SK-N-SH (cell line): Measurements from ENCODE around the gene ZNF202. TPM values are rescaled to one million over a fixed set of nuclear protein-coding genes. Genes with fewer than 3 reads are reported as not detected.
"Not testable (repeated sequence)": the region's sequence is repeated elsewhere in the genome, so short reads cannot be mapped to it uniquely, and the experiment has no call there.

Experiments
- CTCF ChIA-PET: fragments of 300-600, 350-600 bp; formaldehyde crosslinking; extraction: SDS; loops from one replicate; lab custom pipeline; 2021; lab: Yijun Ruan, JAX
- POLR2A ChIA-PET: fragments of 350-600 bp; sonication (Branson Sonifier 250); formaldehyde crosslinking; extraction: SDS; loops from one replicate; lab custom pipeline; 2020; ENCODE audit warnings: antibody characterized with exemption, inconsistent platforms; lab: Yijun Ruan, JAX
- DNase-seq: peaks from one replicate; pipeline ENCODE4 v3.0.0; 2012
- H2AFZ ChIP-seq: fragments of 200-600 bp; sonication (generic); 2 replicates; pipeline ENCODE4 v1.8.1; 2016; ENCODE audit warnings: antibody characterized with exemption, mild to moderate bottlenecking, low read depth
- H3F3A ChIP-seq: fragments of 200-600 bp; sonication (generic); replicated peaks from 2 replicates; pipeline ENCODE3; 2016; ENCODE audit warnings: antibody characterized with exemption, mild to moderate bottlenecking; ENCODE audit not compliant: insufficient read depth
- H3K27ac ChIP-seq, 2 experiments: fragments of 200-500 bp in 1 of 2; fragments of 200-600 bp in 1 of 2; sonication (Bioruptor generic) in 1 of 2; sonication (generic), shearing (Covaris generic) in 1 of 2; 2 replicates each; pipeline versions ENCODE4 v1.5.1 to v1.6.1; 2014 to 2016; ENCODE audit warnings: low read depth in 2 of 2, inconsistent platforms in 1 of 2, low read length in 1 of 2, mild to moderate bottlenecking in 1 of 2, mixed read lengths in 1 of 2
- H3K27me3 ChIP-seq: fragments of 200-600 bp; sonication (generic), shearing (Covaris generic); 2 replicates; pipeline ENCODE4 v1.6.1; 2016; ENCODE audit warnings: mixed run types; ENCODE audit not compliant: insufficient read depth
- H3K36me3 ChIP-seq, 2 experiments: fragments of 200-500 bp in 1 of 2; fragments of 200-600 bp in 1 of 2; sonication (Bioruptor generic) in 1 of 2; sonication (generic) in 1 of 2; replicated peaks in 1 of 2; 2 replicates each; pipeline versions ENCODE3 to v1.5.1; 2014 to 2016; ENCODE audit warnings: low read length in 1 of 2, mild to moderate bottlenecking in 1 of 2; ENCODE audit not compliant: insufficient read depth in 2 of 2, control insufficient read depth in 1 of 2
- H3K4me1 ChIP-seq, 2 experiments: fragments of 200-500 bp in 1 of 2; fragments of 200-600 bp in 1 of 2; sonication (Bioruptor generic) in 1 of 2; sonication (generic), shearing (Covaris generic) in 1 of 2; 2 replicates each; pipeline versions ENCODE4 v1.5.1 to v1.6.1; 2014 to 2016; ENCODE audit warnings: low read depth in 1 of 2, low read length in 1 of 2, mixed run types in 1 of 2; ENCODE audit not compliant: insufficient read depth in 2 of 2, control insufficient read depth in 1 of 2
- H3K4me2 ChIP-seq: fragments of 200-600 bp; sonication (generic), shearing (Covaris generic); 2 replicates; pipeline ENCODE4 v1.6.1; 2017; ENCODE audit warnings: mixed run types
- H3K4me3 ChIP-seq, 2 experiments: fragments of 200-500 bp in 1 of 2; fragments of 200-600 bp in 1 of 2; sonication (Bioruptor generic) in 1 of 2; sonication (generic), shearing (Covaris generic) in 1 of 2; 2 replicates each; pipeline versions ENCODE4 v1.5.1 to v1.8.1; 2014 to 2016; ENCODE audit warnings: low read depth in 2 of 2, inconsistent platforms in 1 of 2, low read length in 1 of 2, mild to moderate bottlenecking in 1 of 2, mixed read lengths in 1 of 2, moderate library complexity in 1 of 2
- H3K79me2 ChIP-seq: fragments of 200-600 bp; sonication (generic); 2 replicates; pipeline ENCODE4 v1.8.1; 2017; ENCODE audit warnings: mild to moderate bottlenecking; ENCODE audit not compliant: insufficient read depth
- H3K9ac ChIP-seq: fragments of 200-600 bp; sonication (generic); 2 replicates; pipeline ENCODE4 v1.6.1; 2017; ENCODE audit warnings: mixed run types
- H3K9me2 ChIP-seq: fragments of 200-600 bp; sonication (generic); 2 replicates; pipeline ENCODE4 v1.6.1; 2017; ENCODE audit warnings: mixed run types
- H3K9me3 ChIP-seq: fragments of 200-600 bp; sonication (generic); 2 replicates; pipeline ENCODE4 v1.6.1; 2017; ENCODE audit warnings: mixed run types, mild to moderate bottlenecking, moderate library complexity
- H4K20me1 ChIP-seq: fragments of 200-600 bp; sonication (generic); 2 replicates; pipeline ENCODE4 v1.6.1; 2017; ENCODE audit warnings: mild to moderate bottlenecking, mixed run types; ENCODE audit not compliant: insufficient read depth
- CHD2 ChIP-seq: fragments of 150-350 bp; IDR thresholded peaks from 2 replicates; pipeline ENCODE4 v1.6.1; 2018; ENCODE audit warnings: low read length; ENCODE audit not compliant: partially characterized antibody
- ELF1 ChIP-seq: IDR thresholded peaks from 2 replicates; pipeline ENCODE4 v1.4.0; 2012
- EZH2phosphoT487 ChIP-seq: fragments of 200-600 bp; sonication (generic); IDR thresholded peaks from 2 replicates; pipeline ENCODE4 v1.6.1; 2017; ENCODE audit warnings: low read depth, mixed run types, mild to moderate bottlenecking, antibody characterized with exemption, moderate library complexity, borderline replicate concordance
- FOXJ3 ChIP-seq: sonication (generic); formaldehyde crosslinking; IDR thresholded peaks from 2 replicates; pipeline ENCODE4 v1.5.1; 2020; ENCODE audit warnings: mild to moderate bottlenecking, missing genetic modification reagents
- GABPA ChIP-seq: IDR thresholded peaks from 2 replicates; pipeline ENCODE4 v1.4.0; 2012; ENCODE audit warnings: low read depth, mild to moderate bottlenecking
- GATA2 ChIP-seq: sonication (generic); formaldehyde crosslinking; IDR thresholded peaks from 2 replicates; pipeline ENCODE4 v1.5.0; 2020; ENCODE audit warnings: mild to moderate bottlenecking, missing genetic modification reagents
- MEF2A ChIP-seq: IDR thresholded peaks from 2 replicates; pipeline ENCODE4 v1.4.0; 2012; ENCODE audit warnings: low read depth, borderline replicate concordance
- MXI1 ChIP-seq: IDR thresholded peaks from 2 replicates; pipeline ENCODE4 v1.6.1; 2012; ENCODE audit warnings: mild to moderate bottlenecking, low read depth, low read length, improper control_type of control experiment
- NFIC ChIP-seq: IDR thresholded peaks from 2 replicates; pipeline ENCODE4 v1.4.0; 2012; ENCODE audit warnings: borderline replicate concordance
- POLR2AphosphoS5 ChIP-seq: IDR thresholded peaks from 2 replicates; pipeline ENCODE4 v1.6.1; 2012; ENCODE audit warnings: low read depth, low read length
- SIN3A ChIP-seq: IDR thresholded peaks from 2 replicates; pipeline ENCODE4 v1.6.1; 2012; ENCODE audit warnings: low read depth, mild to moderate bottlenecking, low read length, moderate library complexity, borderline replicate concordance
- TAF1 ChIP-seq: IDR thresholded peaks from 2 replicates; pipeline ENCODE4 v1.6.1; 2012; ENCODE audit warnings: low read depth, mild to moderate bottlenecking, low read length, moderate library complexity, borderline replicate concordance
- TCF12 ChIP-seq: IDR thresholded peaks from 2 replicates; pipeline ENCODE4 v1.4.0; 2012
- USF1 ChIP-seq: IDR thresholded peaks from 2 replicates; pipeline ENCODE4 v1.4.0; 2012; ENCODE audit warnings: low read depth, borderline replicate concordance
- USF2 ChIP-seq: fragments of 150-350 bp; IDR thresholded peaks from 2 replicates; pipeline ENCODE4 v1.6.1; 2017; ENCODE audit warnings: antibody characterized with exemption, low read length, low read depth, borderline replicate concordance
- ZBTB33 ChIP-seq: IDR thresholded peaks from 2 replicates; pipeline ENCODE4 v1.4.0; 2012; ENCODE audit warnings: low read depth, borderline replicate concordance
- WGBS: methylation state at CpG from one replicate; pipeline ENCODE4 v1.1.6; 2017; ENCODE audit warnings: low lambda C conversion rate; 5-methylcytosine and 5-hydroxymethylcytosine counted together
- polyA plus RNA-seq, 3 experiments: library from polyadenylated mRNA; depleted of rRNA; stranded (reverse); fragments of >200 nt; gene quantifications; 2 replicates each; pipeline ENCODE4 v1.2.3, GENCODE V29; 2012
- TF ChIP-seq, protein P1 (sequence below): IDR thresholded peaks from 2 replicates; pipeline ENCODE4; 2012

ZNF202 gene
- polyA plus RNA-seq, 1 of the 3 experiments (the other 2 are of a cell fraction) = 11.3 TPM

DNA sequence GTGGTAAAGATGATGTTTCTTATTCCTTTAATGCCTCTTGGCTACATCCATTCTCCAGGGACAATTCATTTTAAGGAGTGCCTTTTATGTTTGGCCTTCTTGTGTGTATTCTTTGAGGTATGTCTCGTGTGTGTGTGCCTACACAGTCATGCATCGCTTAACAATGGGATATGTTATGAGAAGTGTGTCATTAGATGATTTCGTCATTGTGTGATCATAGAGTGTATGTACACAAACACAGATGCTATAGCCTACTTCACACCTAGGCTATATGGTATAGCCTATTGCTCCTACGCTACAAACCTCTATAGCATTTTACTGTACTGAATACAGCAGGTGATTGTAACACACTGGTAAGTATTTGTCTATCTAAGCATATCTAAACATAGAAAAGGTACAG lies 23.0 kb downstream of the ZNF202 start:
- ChIA-PET CTCF (interaction anchor here (0.7 to 4.3 kb wide), 5 partner anchors 10 to 137 kb away, joined by 3 to 29 read pairs (median 10); no protein-coding TSS in a partner anchor), POLR2A (no interaction called here)
- no peaks in the 10 kb centered on the region for H3K9me2 ChIP-seq
- H3K27me3 ChIP-seq = peaks cover 7% of the 10 kb centered on the region; the same call in 1 of the 2 replicates
- WGBS = 86% methylated on average over 4 of the region's 4 CpGs
- H3K4me3 ChIP-seq = no peak overlapping the region
- H3K36me3 ChIP-seq = peaks cover 0 to 4% of the 10 kb centered on the region in 2 experiments
- H3F3A ChIP-seq = no peaks in the 10 kb centered on the region
- no peaks in the 10 kb centered on the region for H3K9me3 ChIP-seq
- TF ChIP-seq TAF1 (no peak), MXI1 (no peak), CHD2 (no peak), GATA2 (CRISPR knock-in tag) (no peak), NFIC (no peak), USF1 (no peak), GABPA (no peak), ELF1 (no peak), TCF12 (no peak), FOXJ3 (CRISPR knock-in tag) (no peak), SIN3A (no peak), MEF2A (no peak), POLR2AphosphoS5 (no peak), EZH2phosphoT487 (no peak)
- TF ChIP-seq, protein P1, sequence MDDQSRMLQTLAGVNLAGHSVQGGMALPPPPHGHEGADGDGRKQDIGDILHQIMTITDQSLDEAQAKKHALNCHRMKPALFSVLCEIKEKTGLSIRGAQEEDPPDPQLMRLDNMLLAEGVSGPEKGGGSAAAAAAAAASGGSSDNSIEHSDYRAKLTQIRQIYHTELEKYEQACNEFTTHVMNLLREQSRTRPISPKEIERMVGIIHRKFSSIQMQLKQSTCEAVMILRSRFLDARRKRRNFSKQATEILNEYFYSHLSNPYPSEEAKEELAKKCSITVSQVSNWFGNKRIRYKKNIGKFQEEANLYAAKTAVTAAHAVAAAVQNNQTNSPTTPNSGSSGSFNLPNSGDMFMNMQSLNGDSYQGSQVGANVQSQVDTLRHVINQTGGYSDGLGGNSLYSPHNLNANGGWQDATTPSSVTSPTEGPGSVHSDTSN = no peak
- H3K79me2 ChIP-seq = no peaks in the 10 kb centered on the region
- H4K20me1 ChIP-seq = no peaks in the 10 kb centered on the region
- no peak for DNase-seq
- no peak overlapping the region for H3K27ac ChIP-seq
- H3K9ac ChIP-seq = no peak overlapping the region
- no peak overlapping the region for H3K4me2 ChIP-seq
- H2AFZ ChIP-seq = no peak overlapping the region
- H3K4me1 ChIP-seq = no peaks in the 10 kb centered on the region

- Histone ChIP-seq H3K9ac (no peak overlapping the region), H4K20me1 (no peaks in the 10 kb centered on the region), H3K4me2 (no peak overlapping the region), H3K27ac (no peak overlapping the region), H2AFZ (no peak overlapping the region), H3F3A (no peaks in the 10 kb centered on the region), H3K79me2 (no peaks in the 10 kb centered on the region), H3K9me3 (no peaks in the 10 kb centered on the region), H3K36me3 (peaks cover 0 to 1% of the 10 kb centered on the region in 2 experiments), H3K4me1 (no peaks in the 10 kb centered on the region), H3K9me2 (no peaks in the 10 kb centered on the region), H3K4me3 (no peak overlapping the region), H3K27me3 (peaks cover 7% of the 10 kb centered on the region; the same call in 1 of the 2 replicates)
- 92% methylated on average over 2 of the region's 2 CpGs for WGBS
- TF ChIP-seq USF2 = no peak
- no peak for TF ChIP-seq ZBTB33
- CTCF ChIA-PET = interaction anchor here (1.0 to 3.6 kb wide), 4 partner anchors 10 to 141 kb away, joined by 4 to 16 read pairs (median 8); no protein-coding TSS in a partner anchor
- POLR2A ChIA-PET = no interaction called here
- DNase-seq = no peak
These were observed 23.4 kb downstream of the ZNF202 start for GRCh38 chr11:123718063-123718462.

DNA sequence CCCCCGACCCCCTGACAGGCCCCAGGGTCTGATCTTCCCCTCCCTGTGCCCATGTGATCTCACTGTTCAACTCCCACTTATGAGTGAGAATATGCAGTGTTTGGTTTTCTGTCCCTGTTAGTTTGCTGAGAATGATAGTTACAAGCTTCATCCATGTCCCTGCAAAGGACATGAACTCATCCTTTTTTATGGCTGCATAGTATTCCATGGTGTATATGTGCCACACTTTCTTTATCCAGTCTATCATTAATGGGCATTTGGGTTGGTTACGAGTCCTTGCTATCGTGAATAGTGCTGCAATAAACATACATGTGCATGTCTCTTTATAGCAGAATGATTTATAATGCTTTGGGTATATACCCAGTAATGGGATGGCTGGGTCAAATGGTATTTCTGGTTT lies 28.8 kb downstream of the ZNF202 start:
- H4K20me1 ChIP-seq, H3K9me2 ChIP-seq, POLR2A ChIA-PET, H3K79me2 ChIP-seq, H3K9ac ChIP-seq, H3K36me3 ChIP-seq, H3K9me3 ChIP-seq, H3K4me1 ChIP-seq, H3K4me2 ChIP-seq, H2AFZ ChIP-seq, DNase-seq, H3K27me3 ChIP-seq, H3K4me3 ChIP-seq, H3F3A ChIP-seq, H3K27ac ChIP-seq: not testable (repeated sequence)
- WGBS = 16% methylated on average over 3 of the region's 3 CpGs
- CTCF ChIA-PET = interaction anchor here (0.6 to 15.3 kb wide), 13 partner anchors 9 to 304 kb away, joined by 3 to 441 read pairs (median 5); partner anchors contain the start of gene SCN3B
